Measurements from ENCODE around the gene SLC29A3.

DNA sequence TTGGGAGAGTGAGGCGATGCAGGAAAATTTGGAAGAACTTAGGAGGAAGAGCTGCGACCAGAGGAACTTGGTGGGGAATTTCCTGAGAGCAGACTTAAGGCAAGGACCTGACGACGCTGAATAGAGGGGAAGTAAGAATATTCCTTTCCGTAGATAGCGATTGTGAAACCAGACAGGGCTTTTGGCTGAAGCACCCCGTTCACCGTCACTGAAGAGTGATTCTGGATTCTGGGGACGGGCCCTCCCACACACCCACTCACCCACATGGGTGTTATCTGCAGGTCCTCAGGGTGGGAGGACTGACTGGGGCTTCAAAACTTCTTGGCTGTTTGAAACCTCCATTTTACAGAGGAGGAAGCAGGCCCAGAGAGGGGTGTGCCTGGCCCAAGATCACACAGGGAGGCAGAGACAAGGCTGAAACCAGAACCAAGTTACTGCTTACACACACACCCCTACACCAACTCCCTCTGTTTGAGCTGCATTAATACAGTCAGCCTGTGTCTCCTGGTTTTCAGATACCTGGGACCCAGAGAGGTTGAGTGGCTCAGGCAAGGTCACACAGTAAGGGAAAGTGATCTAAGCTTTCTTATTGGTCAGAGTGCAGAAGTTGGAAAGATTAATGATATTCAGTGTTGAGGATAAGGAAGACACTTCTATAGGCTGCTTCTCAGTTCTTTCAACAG is 40.4 kb downstream of the SLC29A3 start:
- no peak for TF ChIP-seq CTCF (IDR thresholded peaks at IDR 0.05; ENCODE audit: insufficient read depth, low read length, poor library complexity, severe bottlenecking)
- no peak for TF ChIP-seq EZH2phosphoT487 (conservative IDR thresholded peaks at IDR 0.05; ENCODE audit: low read length)
